GM13977 (cell line): Measurements from ENCODE around the gene ROBO1.

Experiments used
- DNase-seq: peaks from one replicate; pipeline ENCODE4 v3.0.0; 2012; ENCODE audit warnings: low spot score
- CTCF ChIP-seq: IDR thresholded peaks from 2 replicates; pipeline ENCODE4 v1.5.1; 2012; ENCODE audit warnings: mild to moderate bottlenecking, control low read depth; ENCODE audit not compliant: insufficient read depth; ENCODE audit errors: extremely low read depth, missing control alignments
- in situ Hi-C: fragments of 300-500 bp; cut with MboI; formaldehyde crosslinking; loops from one replicate; pipeline ENCODE4 v1.12.0; 2022; ENCODE audit warnings: low sequenced_read_pairs, low pct_unique_long_range_greater_than_20kb, mixed read lengths, inconsistent platforms; ENCODE audit not compliant: unreplicated experiment

The ROBO1 gene

GRCh38 chr3:79477242-79477641 is 290.6 kb downstream of the ROBO1 start:
- TF ChIP-seq CTCF, result no peak
- DNase-seq, result no peak
- in situ Hi-C loops, result no loop called here

- no peak for TF ChIP-seq CTCF
- DNase-seq, result no peak
- in situ Hi-C loops, result no loop called here
Measured at GRCh38 chr3:79473993-79474392, 293.8 kb downstream of the ROBO1 start.

- DNase-seq, result no peak
- in situ Hi-C loops, result no loop called here
- no peak for TF ChIP-seq CTCF
Measured at GRCh38 chr3:79467721-79468120, 300.1 kb downstream of the ROBO1 start.

DNA sequence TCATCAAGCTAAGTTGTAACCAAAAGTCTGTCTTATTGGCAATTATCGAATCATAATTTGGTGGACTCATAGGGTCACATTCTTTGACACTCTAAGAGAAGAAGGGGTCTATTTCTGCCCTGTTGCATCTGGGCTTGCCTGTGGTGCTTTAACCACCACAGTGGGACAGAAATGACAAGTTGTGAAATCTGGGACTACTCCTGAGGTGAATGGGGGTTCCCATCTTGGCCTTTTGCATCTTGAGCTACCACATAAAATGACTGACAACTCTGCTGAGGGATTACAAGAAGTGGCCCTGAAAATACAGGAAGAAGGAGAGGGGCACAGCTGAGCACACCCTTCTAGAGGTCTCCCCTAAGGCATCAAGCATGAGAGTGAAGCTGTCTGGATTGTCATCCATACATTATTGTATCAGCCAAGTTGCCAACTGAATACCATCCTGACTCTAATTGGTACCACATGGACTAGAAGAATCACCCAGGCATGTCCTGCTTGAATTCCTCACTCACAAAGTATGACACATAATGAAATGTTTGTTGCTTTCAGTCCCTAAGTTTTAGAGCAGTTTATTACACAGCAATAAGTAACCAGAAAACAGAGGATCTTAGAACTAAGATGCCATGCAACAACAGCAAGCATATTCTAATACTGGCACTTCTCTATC is 306.5 kb downstream of the ROBO1 start:
- in situ Hi-C loops, result no loop called here
- TF ChIP-seq CTCF, result no peak
- no peak for DNase-seq

GRCh38 chr3:79453600-79453999 is 314.2 kb downstream of the ROBO1 start:
- no peak for TF ChIP-seq CTCF
- in situ Hi-C loops, result no loop called here
- DNase-seq, result no peak

GRCh38 chr3:79436387-79436786 is 331.4 kb downstream of the ROBO1 start:
- TF ChIP-seq CTCF, result no peak
- in situ Hi-C loops, result no loop called here
- no peak for DNase-seq
